AG09309 (cell line): ENCODE data around the gene MMP15.

Experiments used
- DNase-seq: peaks from one replicate; pipeline ENCODE4 v3.0.0-alpha.2; 2010; ENCODE audit warnings: low read depth
- H3K4me3 ChIP-seq: 2 replicates; pipeline ENCODE4 v1.5.1; 2011; ENCODE audit warnings: mild to moderate bottlenecking, low read depth, low read length, moderate library complexity; ENCODE audit not compliant: control insufficient read depth
- TF ChIP-seq, protein P1 (sequence below): IDR thresholded peaks from 2 replicates; pipeline ENCODE4 v1.5.1; 2011; ENCODE audit warnings: mild to moderate bottlenecking, low read depth, low read length, inconsistent platforms; ENCODE audit not compliant: insufficient read depth, control insufficient read depth; ENCODE audit errors: missing control alignments

MMP15 gene

DNA sequence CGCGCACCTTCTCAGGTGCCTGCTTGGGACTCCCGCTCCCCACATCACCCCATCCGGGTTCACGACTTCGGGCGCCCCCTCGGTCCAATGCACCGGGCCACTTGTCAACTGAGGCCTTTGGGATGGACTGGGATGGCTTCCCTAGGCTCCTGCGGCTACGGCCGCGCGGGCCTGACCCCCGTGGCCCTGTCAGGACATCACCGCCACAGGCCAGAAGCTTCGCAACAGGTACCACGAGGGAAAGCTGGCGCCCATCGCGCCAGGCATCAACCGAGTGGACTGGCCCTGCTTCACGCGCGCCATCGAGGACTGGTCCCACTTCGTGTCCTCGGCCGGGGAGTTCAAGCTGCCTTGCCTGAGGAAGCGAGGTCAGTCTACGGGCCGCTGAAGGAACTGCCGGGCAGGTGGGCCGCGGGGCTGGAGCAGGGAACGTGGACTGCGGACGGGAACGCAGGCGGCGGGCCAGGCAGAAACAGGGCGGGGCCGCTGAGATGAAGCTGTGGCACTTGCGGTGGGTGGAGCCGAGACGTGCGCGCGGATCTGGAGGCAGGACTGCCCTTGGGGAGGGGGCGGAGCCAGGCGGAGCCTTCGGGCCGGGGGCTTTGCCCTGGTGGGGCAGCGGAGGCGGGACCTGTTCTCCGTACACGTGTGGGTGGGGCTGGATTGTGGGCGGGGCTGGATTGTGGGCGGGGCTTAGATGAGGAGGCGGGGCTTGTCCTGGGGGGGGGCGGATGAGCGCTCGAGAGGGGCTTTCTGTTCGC is 40.9 kb upstream of the MMP15 start:
- TF ChIP-seq, protein P1, sequence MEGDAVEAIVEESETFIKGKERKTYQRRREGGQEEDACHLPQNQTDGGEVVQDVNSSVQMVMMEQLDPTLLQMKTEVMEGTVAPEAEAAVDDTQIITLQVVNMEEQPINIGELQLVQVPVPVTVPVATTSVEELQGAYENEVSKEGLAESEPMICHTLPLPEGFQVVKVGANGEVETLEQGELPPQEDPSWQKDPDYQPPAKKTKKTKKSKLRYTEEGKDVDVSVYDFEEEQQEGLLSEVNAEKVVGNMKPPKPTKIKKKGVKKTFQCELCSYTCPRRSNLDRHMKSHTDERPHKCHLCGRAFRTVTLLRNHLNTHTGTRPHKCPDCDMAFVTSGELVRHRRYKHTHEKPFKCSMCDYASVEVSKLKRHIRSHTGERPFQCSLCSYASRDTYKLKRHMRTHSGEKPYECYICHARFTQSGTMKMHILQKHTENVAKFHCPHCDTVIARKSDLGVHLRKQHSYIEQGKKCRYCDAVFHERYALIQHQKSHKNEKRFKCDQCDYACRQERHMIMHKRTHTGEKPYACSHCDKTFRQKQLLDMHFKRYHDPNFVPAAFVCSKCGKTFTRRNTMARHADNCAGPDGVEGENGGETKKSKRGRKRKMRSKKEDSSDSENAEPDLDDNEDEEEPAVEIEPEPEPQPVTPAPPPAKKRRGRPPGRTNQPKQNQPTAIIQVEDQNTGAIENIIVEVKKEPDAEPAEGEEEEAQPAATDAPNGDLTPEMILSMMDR, result no peak
- H3K4me3 ChIP-seq, result peak overlapping the region; percentile 29
- no peak for DNase-seq

DNA sequence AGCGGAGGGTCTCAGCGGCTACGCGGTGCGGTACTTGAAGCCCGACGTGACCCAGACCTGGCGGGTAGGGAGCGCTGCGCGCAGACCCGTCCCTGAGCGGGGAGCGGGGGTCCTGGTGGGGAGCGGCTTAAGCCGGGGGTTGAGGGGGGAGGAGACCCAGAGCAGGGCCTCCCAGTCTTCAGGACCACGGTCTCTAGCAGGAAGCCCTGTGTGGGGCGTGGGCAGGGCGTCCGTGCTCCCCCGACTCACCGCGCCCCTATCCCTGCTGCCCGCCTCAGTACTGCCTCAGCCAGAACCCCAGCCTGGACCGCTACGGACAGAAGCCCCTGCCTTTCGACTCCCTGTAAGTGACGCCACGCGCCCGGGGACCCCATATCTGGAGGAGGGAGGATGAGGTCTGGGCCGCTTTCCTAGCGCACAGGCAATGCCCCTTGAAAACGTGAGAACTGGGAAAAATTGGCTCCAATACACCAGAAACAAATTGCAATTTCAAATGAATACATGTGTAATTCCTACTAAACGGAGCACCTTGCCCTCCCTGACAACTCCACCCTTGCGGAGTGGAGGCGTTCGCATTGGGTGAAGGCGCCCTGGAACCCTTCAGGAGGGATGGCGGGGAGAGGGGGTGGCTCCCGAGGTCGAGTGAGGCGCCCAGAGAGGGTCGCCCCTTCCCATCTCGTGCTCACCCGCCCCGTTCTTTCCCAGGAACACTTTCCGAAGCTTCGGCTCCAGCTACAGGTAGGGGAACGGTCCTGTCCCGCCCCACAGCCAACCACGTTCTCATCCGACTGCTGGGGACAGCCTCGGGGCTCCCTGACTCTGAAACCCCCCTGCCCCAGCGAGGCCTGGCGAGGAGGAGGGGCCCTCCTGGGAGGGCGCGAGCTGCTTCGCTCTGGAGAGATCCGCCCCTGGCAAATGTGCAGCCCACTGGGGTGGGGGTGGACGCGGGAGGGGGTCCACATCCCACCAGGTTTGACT is 40.1 kb upstream of the MMP15 start:
- TF ChIP-seq, protein P1, result no peak
- no peak overlapping the region; the same call in 1 of the 2 replicates for H3K4me3 ChIP-seq
- DNase-seq, result no peak

DNA sequence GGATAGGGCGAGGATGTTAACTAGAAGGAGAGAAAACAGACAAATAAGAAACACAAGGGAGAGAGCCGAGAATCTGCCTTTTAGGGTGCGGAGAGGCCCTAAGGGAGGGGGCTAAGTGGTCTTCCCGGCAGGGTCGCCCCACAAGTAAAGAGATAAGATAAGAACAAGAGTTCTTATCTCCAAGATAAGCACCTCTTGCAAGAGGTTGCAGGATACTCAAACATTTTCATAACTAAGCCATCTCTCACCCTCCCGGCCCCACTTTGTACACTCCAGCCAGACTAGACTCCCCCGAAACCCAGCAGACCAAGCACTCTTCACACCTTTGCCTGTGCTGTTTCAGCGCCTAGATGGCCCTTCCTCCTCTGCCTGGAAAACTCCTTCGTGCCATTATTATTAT is 39.4 kb upstream of the MMP15 start:
- TF ChIP-seq, protein P1, result no peak
- no peak for DNase-seq
- no peak overlapping the region for H3K4me3 ChIP-seq

DNA sequence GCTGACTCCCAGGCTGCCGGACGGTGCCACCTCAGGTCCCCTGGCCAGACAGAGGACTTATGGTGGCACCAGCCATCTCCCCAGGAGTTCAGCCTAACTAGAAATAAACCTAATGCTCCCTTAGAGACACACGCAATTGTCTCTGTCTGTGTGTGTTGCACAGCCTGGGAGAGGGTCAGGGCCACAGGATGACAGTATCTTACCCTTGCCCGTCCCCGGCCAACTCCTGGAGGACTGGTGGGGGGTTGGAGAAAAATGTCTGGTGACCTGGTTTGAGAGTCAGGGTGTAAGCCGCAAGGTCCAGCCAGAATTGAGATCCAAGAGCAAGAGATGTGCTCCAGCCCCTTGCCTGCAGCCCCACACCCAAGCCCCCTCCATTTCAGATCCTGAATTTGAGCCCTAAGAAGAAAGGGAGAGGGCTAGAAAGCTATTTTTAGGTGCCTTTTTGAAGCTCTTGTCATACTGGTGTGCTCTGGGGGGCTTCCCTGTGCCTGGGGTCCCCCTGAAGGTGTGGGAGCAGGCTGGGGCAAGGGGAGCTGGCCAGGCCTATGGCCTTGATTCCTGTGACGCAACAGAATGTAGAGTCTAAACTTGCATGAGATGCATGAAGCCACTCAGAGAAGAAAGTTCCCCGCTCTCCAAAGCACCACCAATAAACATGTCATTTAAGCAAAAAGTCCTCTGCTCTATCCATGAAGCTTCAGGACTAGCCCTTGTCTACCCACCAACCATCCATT is 37.9 kb upstream of the MMP15 start:
- TF ChIP-seq, protein P1, result no peak
- H3K4me3 ChIP-seq, result no peak overlapping the region
- no peak for DNase-seq

DNA sequence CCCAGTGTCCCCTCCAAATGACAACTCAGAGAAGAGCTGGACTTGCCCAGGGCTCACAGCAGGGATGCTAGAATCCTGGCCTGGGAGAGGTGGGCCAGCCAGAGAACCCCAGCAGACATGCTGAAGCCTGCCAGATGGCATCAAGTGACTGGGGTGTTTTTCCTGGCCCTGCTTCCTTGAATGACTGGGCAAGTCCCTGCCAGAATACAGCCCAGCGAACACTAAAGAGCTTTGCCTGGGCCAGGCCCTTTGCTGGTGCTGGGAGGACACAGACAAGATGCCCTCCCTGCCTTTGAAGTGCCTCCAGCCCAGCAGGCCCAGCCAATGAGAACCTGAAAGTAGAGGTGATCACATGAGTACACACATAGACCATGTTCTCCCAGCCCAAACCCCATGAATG is 36.6 kb upstream of the MMP15 start:
- H3K4me3 ChIP-seq, result no peak overlapping the region
- TF ChIP-seq, protein P1, result no peak

DNA sequence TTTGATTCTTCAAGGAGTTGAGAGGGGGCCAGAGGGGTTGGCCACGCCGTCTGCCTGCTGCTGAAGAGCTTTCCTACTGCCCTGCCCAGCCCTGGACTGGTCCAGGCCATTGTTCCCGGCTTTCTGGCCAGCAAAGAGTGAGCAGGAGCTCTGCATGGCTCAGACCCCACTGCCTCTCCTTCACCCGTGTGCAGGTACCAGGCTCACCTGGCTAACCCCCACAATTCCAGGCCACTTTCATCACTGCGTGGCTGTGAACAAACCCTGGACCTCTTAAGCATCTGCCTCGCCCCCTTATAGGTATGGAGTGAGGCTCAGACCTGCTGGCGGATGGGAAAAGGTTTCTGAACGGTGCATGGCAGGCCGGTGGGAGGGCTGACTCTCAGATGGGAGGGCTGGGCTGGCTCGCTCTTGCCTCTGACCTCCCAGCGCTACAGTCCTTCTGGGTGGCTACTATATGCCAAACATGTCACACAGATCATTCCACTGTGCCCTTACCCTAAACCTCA is 33.9 kb upstream of the MMP15 start:
- no peak overlapping the region for H3K4me3 ChIP-seq
- TF ChIP-seq, protein P1, result no peak
- no peak for DNase-seq

More for the DNA sequence above, 36.6 kb upstream of the MMP15 start:
- no peak for DNase-seq
